Stimulated activated CD8-positive, alpha-beta memory T cell treated with anti-CD3 and anti-CD28 coated beads, Interleukin-12 subunit alpha, Interleukin-12 subunit beta, amount 100 ng/mL, for 24 hours (primary cell): ENCODE measurements around the gene PLXNA4.

Experiments used
- DNase-seq: peaks from one replicate; pipeline ENCODE4 v3.0.0-alpha.2; 2020; ENCODE audit errors: extremely low read depth

PLXNA4 gene

GRCh38 chr7:132437730-132438129 is 138.5 kb downstream of the PLXNA4 start:
- no peak for DNase-seq

- DNase-seq: no peak
Measured at GRCh38 chr7:132436121-132436520, 140.1 kb downstream of the PLXNA4 start.

DNA sequence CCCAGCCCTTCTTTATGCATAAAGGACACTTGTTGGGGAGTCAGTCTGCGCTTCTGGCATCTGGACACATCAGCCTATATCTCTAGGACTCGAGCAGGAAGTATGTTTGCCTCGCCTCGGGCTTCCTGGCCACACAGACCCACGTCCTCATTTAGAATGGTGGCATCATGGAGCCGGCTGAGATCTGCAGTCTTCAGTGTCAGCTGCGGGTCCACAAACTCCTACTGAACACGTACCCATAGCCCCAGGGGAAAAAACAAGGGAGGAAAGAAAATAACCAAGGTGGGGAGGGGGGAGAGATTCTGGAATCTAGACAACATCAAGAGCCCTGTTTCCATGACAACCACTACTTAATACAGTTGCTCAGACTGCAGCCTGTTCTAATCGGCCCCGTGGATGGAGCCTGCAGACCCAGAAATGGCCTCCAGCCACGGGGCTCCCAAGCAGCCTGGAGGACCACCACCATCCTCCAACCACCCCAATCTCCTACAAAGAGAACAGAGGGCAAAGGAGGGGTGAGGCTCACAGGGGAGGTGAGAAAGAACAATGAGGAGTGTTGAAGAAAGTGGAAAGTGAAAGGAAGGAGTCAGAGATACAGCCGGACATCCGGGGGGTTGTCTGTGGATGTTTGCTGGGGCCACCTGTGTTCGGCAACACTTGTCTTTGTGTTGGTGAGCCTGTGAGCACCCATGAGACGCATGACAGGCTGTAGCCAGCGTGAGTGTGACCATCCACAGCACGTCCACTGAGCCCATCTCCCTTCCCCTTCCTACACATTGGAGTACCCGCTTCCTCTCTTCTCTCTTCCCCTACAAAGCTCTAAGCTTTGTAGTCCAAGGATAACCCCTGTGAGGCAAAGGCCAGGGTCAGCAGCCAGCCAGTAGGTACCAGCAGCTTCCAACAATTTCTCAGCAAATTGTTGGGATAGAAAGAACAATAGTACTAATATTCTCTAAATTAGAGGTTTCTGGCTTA is 141.0 kb downstream of the PLXNA4 start:
- no peak for DNase-seq

GRCh38 chr7:132434041-132434440 is 142.2 kb downstream of the PLXNA4 start:
- DNase-seq: no peak

DNA sequence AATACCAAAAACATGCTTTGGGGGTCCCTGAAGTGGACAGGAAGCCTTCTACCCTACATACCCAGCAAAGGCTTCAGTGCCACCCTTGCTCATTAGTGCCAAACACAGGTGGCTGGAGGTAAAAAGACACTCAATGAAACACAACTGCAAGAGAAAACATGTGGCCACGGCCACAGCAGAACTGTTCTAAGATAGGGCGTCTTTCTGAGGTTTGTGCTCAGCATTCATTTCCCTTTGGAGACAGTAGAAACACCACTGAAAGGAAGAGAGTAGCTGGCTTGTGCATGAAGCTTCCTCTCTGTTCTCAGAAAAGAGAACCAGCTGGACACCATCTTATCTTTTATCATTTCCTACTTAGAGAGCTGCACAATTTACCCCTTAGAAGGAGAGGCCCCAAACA is 143.0 kb downstream of the PLXNA4 start:
- DNase-seq: no peak

GRCh38 chr7:132430861-132431822 is 145.1 kb downstream of the PLXNA4 start:
- no peak for DNase-seq

- no peak for DNase-seq
Measured at GRCh38 chr7:132430041-132430855, 146.0 kb downstream of the PLXNA4 start.

- DNase-seq: no peak
Measured at GRCh38 chr7:132429181-132429580, 147.1 kb downstream of the PLXNA4 start.

DNA sequence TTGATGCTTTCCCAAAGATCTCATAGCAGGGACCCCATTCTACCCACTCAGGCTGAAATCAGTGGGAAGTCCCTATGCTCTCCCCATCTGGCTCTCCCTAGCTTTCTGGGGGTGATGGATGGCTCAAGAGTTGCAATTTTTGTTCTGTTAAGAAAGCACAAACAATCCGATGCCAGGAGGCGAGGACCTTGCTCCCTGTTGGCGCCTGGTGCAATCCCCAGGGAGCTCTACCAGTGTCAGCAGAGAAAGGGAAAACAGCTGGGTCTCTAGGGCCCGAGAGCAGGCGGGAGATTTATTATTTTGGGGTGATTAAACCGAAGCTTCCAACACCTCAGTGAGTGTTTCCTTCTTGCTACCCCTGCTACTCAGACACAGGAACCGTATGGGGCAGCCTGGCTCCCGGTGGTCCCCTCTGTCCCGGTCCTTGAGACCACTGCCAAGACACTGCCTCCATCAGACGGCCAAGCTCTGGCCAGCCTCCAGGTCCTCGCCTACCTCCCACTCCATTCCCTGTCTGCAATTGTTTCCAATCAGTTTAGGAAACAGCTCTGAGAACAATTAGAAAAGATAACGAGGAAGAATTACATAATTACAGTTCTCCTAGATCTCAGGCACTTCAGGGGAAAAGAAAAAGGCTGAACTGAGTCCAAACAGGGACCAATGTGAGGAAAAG is 147.9 kb downstream of the PLXNA4 start:
- no peak for DNase-seq

DNA sequence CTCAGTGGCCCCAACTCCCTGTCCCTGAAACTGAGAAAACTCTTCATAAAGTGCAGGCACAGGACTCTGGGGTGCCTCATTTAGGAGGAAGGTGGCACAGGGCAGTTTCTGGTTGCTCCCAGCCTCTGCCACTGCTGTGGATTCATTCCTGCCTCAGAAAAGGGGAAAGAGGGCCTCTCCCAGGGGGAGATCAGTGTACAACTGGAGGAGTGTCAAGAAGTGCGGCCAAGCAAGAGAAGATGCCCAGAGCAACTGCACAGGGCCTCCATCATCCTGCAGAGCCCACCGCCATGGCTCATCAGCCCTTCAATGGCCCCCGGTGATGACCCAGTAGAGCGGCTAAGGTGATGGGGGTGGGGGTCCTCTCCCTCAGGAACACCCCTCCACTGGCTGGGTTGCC is 150.3 kb downstream of the PLXNA4 start:
- DNase-seq: no peak

DNA sequence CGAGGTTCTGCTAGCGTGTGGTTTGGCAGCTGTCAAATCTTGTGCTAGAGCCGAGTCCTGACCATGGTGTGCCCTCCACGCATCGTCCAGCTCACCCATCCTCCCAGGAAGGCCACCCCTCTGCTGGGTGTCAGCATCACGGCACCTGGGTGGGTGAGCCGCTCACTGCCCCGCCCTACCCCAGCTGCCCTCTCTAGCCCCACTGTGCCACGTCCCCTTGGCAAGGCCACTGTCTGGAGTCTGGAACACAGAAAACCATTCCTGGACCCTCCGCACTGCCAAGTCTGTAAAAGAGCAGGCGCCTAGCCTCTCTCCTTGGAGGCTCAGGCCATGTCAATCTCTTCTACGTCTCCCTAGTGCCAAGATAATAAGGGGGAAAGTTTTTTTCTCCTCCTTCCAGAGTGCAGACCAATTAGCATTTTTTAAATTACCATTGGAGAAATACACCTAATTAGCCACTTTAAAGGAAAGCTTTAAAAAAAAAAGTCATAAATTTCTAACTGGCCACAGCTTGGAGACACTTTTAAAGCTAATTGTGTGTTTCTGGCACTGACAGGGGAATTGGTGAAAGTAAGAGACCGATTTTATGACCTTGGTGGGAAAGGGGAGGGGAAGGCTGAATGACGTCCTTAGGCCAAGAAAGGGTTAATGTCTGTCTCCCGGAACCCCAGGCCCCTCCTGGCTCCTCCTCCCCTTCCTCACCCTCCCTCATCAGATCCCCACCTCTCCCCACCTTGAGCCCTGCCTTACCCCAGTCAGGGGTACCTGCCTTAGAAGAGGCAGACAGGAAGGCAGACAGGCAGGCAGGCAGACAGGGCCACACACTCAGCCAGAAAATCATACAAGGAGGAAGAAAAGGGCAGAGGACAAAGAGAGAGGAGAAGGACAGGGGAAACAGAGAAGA is 151.2 kb downstream of the PLXNA4 start:
- no peak for DNase-seq

GRCh38 chr7:132424277-132424676 is 152.0 kb downstream of the PLXNA4 start:
- no peak for DNase-seq

DNA sequence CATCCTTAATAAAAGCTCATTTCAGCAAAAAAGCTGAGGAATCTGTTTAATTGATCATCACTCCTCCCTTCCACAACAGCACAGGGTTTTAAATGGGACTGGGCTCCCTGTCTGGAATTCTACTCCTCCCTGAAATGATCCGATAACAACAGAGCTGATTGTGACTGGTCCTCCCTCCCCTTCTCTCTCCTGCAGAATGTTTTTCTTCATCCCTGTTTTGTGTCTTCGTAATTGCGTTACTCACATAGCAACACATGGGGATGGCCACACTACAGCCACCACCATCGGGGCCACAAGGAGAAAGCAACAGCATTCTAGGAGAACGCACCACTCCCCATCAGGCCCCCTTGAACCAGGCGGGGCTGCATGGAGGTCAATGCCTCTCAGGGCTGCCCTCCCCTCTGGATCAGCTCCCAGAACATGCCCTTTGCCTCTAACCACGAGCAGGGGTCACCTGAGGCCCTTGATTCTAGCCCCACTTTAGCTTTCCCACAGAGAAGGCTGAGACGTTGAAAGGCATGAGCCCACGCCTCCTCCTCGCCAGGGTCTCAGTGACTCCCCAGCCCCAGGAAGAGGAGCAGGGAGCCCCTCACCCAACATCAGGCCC is 152.6 kb downstream of the PLXNA4 start:
- DNase-seq: no peak

GRCh38 chr7:132422502-132423111 is 153.7 kb downstream of the PLXNA4 start:
- DNase-seq: no peak

DNA sequence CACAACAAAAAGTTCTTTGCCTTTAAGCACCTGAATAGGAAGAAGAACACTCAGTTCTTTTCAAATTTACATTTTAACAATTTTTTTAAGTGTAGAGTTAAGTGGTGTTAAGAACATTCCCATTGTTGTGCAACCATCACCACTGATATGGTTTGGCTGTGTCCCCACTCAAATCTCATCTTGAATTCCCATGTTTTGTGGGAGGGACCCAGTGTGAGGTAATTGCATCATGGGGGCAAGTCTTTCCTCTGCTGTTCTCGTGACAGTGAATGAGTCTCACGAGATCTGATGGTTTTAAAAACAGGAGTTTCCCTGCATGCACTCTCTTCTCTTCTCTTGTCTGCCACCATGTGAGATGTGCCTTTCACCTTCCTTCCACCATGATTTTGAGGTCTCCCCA is 155.7 kb downstream of the PLXNA4 start:
- DNase-seq: no peak

- DNase-seq: no peak
Measured at GRCh38 chr7:132419542-132419941, 156.7 kb downstream of the PLXNA4 start.

DNA sequence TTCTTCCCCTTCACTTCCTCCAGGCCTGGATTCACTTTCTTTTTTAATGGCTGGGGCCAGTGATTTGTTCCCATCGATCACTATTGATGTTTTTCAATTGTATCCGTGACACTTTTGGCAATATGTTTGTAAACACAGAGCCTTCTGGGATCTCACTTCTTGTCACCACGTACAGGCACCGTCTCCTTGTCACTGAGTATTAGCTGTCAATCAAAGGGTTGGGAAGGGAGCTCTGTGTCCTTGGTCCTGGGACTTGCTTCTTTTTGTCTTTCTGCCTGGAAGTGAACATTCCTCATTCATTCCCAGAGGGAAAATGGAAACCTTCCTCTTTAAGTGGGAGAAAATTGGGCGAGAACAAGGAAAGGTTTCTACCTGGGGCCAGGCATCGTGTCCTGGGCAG is 157.4 kb downstream of the PLXNA4 start:
- DNase-seq: no peak

DNA sequence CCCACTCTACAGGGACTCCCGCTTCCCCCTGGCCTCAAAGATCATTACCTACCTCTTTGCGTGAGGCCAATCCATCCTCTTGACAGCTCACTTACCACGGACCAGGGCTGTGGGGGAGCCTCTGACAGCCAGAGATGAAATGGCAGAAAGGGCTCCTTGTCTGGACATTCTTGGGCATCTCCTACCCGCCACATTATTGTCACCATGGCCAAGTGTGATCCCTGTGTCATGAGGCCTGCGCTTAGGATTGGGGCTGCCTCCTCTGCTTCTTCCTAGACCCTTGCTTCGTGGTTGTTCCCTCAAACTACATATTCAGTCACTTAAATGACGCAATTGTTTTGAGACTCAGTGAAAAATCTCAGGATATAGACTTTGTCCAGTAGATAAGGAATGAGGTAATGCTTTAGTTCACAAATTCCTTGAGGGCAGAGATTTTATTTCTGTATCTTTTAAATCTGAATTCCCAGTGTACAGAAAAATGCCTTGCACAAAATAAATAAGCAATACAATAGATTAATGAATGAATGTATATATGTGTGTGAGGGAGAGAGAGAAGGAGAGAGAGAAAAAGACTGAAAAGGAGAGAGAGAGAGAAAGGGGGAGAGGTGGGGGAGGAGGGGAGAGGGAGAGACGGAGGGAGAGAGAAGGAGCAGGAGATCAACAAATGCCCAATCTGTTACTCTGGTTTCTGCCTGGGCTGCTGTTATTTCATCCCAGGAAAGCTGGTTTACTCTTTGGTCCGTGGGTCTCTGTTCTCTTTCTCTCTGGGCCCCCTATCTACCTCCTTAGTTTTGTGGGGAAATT is 159.0 kb downstream of the PLXNA4 start:
- no peak for DNase-seq
